HG03439 (cell line): ENCODE results near the gene HNRNPL.
A peak's percentile ranks its signal among the peaks of the same experiment; 100 is the strongest.
"Not testable (repeated sequence)": the region's sequence is repeated elsewhere in the genome, so short reads cannot be mapped to it uniquely, and the experiment has no call there.

Source experiments
- ATAC-seq: cut with Tn5 transposase; IDR thresholded peaks from one replicate; pipeline ENCODE4 v1.9.1; 2021; ENCODE audit warnings: mild to moderate bottlenecking, moderate library complexity; ENCODE audit not compliant: unreplicated experiment

HNRNPL gene

GRCh38 chr19:38849860-38850435, at the start of gene HNRNPL:
TSS of gene HNRNPL (minus strand) at chr19:38849986. CDS start at chr19:38849966, 20 bp downstream.
- ATAC-seq, result peak; percentile 58

DNA sequence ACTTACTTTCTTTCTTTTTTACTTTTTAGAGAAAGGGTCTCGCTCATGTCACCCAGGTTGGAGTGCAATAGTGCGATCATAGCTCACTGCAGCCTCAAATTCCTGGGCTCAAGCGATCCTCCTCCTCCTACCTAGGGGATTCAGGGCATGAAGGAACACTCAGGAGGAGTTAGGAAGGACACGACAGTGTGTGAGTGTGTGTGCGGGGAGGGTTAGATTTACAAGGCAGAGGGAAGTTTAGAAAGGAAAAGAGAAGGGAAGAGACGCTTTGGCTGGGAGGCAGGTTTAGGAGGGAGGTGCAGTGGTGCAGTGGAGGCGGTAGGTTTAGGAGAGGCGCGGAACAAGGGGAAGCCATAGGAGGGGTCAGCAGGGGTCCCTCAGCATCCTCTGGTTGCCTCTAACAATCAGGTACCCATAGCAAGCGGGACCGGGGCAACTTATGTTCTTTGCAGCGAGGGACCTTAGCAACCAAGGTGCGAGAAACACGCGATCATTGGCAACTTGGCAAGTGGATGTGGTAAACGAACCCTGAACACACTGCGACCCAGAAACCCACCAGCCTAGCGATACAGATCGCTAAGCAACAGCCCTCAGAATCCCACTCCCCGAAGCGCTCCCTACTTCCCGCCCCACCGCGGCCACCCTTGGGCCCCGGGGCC, 49.1 kb upstream of the HNRNPL start:
- ATAC-seq, result no peak

DNA sequence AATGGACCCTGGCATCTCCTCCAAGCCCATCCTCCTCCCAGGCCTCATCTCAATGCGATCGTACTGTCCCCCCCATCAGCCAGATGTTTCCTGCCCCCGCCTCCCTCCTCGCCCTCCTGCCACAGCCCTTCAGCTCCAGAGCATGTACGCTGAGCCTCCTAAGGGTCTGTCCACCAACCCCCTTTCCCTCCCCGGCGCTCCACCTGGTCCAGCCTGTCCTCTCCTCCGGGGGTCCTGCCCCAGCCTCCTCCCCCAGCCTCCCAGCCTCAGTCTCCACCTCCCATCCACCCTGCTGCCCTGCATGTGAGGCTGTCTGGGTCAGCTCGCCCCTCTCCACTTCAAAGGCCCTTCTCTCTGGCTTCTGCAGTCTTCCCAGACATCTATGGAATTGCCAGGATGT, 45.2 kb upstream of the HNRNPL start:
- ATAC-seq, result no peak

DNA sequence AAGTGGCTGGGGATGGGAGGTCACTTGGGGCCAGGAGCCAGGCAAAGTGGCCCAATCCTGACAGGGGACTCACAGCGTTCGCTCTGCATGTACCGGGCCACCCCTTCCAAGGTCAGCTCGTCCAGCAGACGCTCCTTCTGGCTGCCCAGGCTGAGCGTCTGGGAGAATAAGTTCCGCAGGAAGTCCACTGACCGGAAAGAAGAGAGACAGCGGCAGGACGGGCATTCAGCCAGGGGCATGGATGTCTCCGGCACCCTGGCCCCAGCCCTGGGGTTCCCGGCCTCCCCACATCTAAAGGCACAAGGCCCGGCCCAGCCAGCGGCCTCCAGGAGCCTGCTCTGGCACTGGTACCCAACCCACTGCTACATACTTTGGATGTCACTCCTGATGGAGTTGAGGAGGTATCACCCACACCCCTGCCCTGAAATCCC, 43.6 kb upstream of the HNRNPL start:
- ATAC-seq, result no peak

DNA sequence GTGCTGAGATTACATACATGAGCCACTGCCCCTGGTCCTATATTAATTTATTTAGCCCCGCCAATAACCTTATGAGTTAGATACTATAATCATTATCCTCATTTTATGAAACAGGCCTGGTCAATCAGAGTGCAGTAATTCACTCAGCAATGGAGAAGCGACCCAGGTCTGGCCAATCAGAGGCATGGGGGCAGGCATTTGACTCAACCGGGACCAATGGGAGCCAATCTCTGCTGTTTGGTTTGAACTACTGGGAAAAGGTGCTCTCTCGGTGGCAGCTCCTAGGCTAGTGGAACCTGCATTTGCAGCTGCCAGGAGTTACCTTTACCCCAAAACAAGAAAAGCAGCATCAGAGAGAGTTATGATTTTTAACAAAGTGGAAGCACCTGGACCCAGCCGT, 43.1 kb upstream of the HNRNPL start:
- ATAC-seq, result no peak

DNA sequence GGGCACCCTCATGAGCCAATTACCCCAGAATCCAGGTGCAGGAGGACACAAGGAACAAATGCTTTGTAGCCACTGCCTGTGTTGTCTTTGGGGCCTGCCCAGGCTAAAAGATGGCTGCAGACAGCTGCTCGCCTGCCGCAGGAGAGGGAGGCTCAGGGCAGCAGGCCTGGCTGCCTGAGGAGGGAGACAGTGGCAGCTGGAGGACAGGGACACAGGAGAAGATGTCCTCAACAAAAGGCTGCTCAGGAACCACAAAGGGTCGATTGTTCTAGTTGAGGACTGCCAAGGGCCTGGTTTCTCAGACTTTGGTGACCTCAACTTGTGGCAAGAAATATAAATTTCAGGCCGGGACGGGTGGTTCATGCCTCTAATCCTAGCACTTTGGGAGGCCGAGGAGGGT, 42.0 kb upstream of the HNRNPL start:
- no peak for ATAC-seq

DNA sequence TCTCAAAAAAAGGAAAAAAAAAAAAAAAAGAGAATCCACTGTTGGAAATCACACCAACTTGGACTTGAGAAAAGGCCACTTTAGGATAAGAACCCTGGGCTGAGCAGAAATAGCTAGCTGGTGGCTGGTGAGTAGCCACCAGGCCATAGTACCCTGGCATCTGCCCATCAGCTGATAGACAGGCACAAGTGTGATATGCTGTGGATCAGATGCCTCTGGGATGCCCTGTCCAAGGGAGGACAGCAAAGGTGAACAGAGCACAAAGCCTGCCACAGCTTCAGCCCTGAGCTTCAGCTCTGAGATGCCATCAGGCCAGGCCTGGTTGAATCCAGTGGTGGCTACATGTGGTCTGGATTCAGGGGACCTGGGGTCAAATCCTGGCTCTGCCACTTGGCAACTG, 40.9 kb upstream of the HNRNPL start:
- no peak for ATAC-seq

- no peak for ATAC-seq
Observed at GRCh38 chr19:38889803-38890202, 40.0 kb upstream of the HNRNPL start.

DNA sequence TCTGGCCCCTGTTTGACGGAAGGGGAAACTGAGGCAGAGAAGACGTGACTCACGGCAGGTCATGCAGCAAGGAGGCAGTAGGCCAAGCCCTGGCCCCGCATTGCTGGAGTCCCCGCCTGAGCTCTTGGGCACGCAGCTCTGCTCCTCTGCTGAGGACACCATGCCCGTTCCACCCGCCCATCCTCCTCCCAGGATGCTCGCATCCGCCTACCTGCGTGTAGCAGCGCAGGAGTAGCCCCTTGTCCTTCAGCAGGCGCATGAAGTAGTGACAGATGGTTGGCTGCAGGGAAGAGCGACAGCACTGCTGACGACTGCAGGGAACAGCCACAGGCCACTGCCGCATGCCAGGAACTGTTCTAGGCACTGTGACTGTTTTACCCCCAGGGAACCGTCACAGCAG, 39.1 kb upstream of the HNRNPL start:
- ATAC-seq, result no peak

GRCh38 chr19:38884691-38885090, 34.9 kb upstream of the HNRNPL start:
- ATAC-seq, result not testable (repeated sequence)

DNA sequence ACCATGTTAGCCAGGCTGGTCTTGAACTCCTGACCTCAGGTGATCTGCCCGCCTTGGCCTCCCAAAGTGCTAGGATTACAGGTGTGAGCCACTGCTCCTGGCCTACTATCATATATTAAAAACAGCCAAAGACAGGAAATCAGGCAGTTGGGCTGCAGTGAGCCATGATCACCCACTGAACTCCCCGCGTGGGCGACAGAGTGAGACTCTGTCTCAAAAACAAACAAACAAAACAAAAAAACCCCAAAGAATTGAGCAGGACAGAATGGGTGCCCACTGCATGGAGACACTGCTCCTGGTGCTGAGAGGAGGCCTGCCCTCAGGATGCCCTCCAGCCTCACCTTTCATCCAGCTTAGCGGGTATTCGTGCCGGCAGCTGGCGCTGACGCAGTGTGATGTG, 33.5 kb upstream of the HNRNPL start:
- no peak for ATAC-seq

GRCh38 chr19:38880882-38881609, 31.3 kb upstream of the HNRNPL start:
- ATAC-seq, result no peak

GRCh38 chr19:38880076-38880881, 30.5 kb upstream of the HNRNPL start:
- no peak for ATAC-seq

DNA sequence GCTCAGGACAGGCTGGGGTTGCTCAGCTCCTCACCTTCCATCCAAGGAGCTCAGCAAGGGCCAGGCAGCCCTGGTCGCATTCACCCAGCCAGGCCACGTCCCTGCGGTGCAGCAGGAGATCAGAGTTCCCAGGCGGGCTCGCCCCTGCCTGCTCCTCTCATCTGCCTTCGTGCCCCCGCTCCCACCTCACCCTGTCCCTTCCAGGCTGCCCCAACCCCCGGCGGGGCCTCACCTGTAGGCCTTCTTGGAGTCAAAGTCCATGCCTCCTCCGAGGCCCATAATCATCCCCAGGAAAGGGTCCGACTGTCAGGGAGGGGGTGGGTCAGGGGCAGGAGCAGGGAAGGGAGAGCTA, 29.6 kb upstream of the HNRNPL start:
- no peak for ATAC-seq

DNA sequence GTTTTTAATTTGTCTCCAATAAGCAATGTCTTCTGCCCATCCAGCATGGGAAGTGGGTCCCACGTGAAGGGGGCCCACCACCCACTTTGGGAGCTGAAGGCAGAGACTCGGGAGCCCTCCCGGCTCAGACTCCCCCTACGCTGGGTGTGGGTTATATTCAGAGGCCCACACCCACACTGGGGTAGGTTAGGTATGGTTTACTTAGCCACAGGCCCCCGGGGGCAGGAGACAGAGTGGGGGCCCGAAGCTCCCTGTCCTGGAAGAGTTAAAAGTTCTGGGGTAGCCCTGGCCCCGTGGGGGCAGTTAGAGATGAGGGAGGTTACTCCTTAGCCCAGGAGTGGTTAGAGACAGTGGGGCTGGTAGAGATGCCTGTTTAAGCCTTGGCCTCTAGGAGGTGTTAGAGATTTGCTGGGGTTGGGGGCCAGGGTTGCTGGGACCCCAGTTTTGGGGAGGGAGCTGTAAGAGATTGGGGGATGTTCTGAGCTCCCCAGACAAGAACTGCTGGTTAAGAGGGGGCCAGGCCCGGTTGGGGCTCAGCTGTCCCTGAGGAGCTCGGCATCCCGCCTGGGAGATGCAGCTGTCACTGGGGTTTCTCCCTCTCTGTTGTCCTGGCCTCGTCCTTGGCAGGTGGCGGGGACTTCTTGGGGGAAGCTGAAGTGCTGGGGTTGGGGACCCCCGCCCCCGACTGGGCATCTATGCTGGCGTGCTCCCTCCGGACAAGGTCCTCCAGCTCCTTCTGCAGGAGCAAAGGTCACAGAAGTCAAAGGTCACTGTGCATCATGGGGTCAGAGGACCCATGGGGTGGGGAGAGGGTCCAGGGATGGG, 29.0 kb upstream of the HNRNPL start:
- ATAC-seq, result no peak

DNA sequence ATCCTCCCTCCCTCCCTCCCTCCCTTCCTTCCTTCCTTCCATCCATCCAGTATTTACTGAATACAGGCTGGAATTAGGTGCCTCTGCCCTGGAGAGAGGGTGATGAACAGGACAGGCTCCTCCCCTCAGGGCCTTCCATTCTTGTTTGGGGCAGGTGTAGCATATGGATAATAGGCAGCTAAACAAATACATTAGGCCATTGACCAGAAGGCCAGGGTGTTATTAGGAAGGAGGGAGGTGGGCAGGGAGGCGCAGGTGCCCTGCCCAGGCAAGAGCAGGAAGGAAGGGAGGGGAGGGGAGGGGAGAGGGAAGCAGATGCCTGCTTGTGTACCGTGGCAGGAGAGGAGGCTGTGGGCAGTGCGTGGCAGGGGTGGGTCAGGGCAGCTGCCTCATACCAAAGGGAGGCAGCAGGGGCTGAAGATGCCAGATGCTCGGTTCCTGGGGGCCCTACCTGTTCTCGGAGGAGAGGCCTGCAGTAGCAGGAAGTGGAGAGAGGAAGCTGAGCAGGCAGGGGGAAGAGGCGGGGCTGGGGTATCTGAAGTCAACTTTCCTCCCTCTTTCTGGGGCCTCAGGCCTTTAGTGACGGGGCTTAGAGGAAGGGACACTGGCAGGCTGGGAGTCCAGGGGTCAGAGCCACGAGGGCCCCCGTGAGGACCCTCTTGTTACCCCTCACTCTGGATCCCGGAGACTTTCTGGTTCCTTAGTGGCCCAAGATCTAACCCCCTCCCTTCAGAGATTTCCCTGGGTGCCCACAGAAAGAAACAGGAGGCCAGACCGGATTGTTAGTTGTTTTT, 28.2 kb upstream of the HNRNPL start, which contains the start of gene RINL:
TSS of gene RINL (minus strand) at position 495 of the 794 bp plus-strand sequence. CDS start 1,533 bp downstream, outside the sequence.
- ATAC-seq, result peak; percentile 45

- no peak for ATAC-seq
Observed at GRCh38 chr19:38875656-38876395, 26.0 kb upstream of the HNRNPL start.

DNA sequence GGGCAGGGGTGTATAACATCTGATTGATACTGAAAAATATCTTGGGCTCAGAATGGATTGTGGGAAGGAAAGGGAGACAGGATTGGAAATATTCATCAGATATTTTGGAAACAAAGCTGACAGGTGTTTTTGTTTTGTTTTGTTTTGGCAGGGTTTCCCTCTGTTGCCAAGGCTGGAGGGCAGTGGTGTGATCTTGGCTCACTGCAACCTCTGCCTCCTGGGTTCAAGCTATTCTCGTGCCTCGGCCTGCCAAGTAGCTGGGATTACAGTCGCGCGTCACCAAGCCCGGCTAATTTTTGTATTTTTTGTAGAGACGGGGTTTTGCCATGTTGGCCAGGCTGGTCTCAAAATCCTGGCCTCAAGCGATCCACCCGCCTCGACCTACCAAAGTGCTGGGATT, 23.6 kb upstream of the HNRNPL start:
- not testable (repeated sequence) for ATAC-seq

GRCh38 chr19:38870612-38871011, 20.8 kb upstream of the HNRNPL start:
- no peak for ATAC-seq
